Measurements from ENCODE around the gene RNF175.

RNF175 gene

DNA sequence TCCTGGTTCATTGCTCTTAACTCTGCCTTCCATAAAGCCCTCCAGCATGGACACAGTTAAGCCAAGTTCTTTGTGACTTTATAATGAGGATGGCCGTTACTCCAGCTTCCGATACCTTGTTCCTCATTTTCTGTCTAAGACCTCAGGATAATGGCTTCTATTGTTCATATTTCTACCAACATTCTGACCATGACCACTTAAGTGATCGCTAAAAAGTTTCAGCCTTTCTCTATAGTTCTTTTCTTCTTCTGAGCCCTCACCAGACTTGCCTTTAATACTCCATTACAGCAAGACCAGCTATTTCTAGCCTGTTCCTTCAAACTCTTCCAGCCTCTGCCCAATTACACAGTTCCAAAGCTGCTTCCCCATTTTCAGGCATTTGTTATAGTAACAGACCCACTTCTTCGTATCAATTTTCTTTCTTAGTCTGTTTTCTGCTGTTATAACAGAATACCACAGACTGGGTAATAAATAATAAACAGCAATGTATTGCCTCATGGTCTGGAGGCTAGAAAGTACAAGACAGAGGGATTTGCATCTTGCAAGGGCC lies 12.3 kb downstream of the RNF175 start:
- Histone ChIP-seq H3K9ac (ENCODE audit: low read depth, low read length, poor library complexity, severe bottlenecking) (no peak overlapping the region), H4K20me1 (ENCODE audit: insufficient read depth, low read length, poor library complexity, severe bottlenecking) (no peaks in the 10 kb centered on the region), H3F3A (ENCODE audit: low read depth) (no peaks in the 10 kb centered on the region), H3K79me2 (ENCODE audit: insufficient read depth, low read length) (no peaks in the 10 kb centered on the region), H3K4me1 (ENCODE audit: insufficient read depth, low read length, poor library complexity, severe bottlenecking) (peaks cover 3% of the 10 kb centered on the region), H3K27me3 (ENCODE audit: insufficient read depth, low read length, poor library complexity, severe bottlenecking) (no peaks in the 10 kb centered on the region), H3K9me2 (replicated peaks; ENCODE audit: low read depth, low read length) (no peaks in the 10 kb centered on the region), H3K4me2 (ENCODE audit: low read depth, low read length, poor library complexity, severe bottlenecking) (no peak overlapping the region), H3K36me3 (ENCODE audit: insufficient read depth, low read length) (no peaks in the 10 kb centered on the region), H3K4me3 (ENCODE audit: low read length, poor library complexity, severe bottlenecking) (no peak overlapping the region), H2AFZ (ENCODE audit: low read length) (no peak overlapping the region), H3K9me3 (ENCODE audit: insufficient read depth, low read depth, low read length) (no peaks in the 10 kb centered on the region)
- TF ChIP-seq, protein P1, sequence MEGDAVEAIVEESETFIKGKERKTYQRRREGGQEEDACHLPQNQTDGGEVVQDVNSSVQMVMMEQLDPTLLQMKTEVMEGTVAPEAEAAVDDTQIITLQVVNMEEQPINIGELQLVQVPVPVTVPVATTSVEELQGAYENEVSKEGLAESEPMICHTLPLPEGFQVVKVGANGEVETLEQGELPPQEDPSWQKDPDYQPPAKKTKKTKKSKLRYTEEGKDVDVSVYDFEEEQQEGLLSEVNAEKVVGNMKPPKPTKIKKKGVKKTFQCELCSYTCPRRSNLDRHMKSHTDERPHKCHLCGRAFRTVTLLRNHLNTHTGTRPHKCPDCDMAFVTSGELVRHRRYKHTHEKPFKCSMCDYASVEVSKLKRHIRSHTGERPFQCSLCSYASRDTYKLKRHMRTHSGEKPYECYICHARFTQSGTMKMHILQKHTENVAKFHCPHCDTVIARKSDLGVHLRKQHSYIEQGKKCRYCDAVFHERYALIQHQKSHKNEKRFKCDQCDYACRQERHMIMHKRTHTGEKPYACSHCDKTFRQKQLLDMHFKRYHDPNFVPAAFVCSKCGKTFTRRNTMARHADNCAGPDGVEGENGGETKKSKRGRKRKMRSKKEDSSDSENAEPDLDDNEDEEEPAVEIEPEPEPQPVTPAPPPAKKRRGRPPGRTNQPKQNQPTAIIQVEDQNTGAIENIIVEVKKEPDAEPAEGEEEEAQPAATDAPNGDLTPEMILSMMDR (conservative IDR thresholded peaks at IDR 0.05; ENCODE audit: low read length) = no peak
- no peak for TF ChIP-seq EZH2phosphoT487 (IDR thresholded peaks at IDR 0.05; ENCODE audit: borderline replicate concordance)

DNA sequence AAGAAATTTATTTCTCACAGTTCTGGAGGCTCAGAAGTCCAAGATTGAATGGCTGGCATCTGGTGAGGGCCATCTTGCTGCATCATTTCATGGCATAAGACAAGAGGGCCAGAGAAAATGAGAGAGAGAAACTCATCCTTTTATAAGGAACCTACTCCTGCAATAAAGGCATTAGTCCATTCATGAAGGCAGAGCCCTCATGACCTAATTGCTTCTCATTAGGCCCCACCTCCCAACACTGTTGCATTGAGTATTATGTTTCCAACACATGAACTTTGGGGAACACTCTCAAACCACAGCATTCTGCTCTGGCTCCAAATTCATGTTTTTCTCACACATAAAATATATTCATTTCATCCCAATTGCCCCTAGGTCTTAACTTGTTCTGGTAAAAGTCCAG lies 14.2 kb downstream of the RNF175 start:
- H3K36me3 ChIP-seq (ENCODE audit: insufficient read depth, low read length) = no peaks in the 10 kb centered on the region
- no peak overlapping the region for H3K4me3 ChIP-seq (ENCODE audit: low read length, poor library complexity, severe bottlenecking)
- no peaks in the 10 kb centered on the region for H3K9me2 ChIP-seq (replicated peaks; ENCODE audit: low read depth, low read length)
- H4K20me1 ChIP-seq (ENCODE audit: insufficient read depth, low read length, poor library complexity, severe bottlenecking) = no peaks in the 10 kb centered on the region
- no peak overlapping the region for H3K4me2 ChIP-seq (ENCODE audit: low read depth, low read length, poor library complexity, severe bottlenecking)
- no peaks in the 10 kb centered on the region for H3K79me2 ChIP-seq (ENCODE audit: insufficient read depth, low read length)
- H3F3A ChIP-seq (ENCODE audit: low read depth) = no peaks in the 10 kb centered on the region
- no peaks in the 10 kb centered on the region for H3K27me3 ChIP-seq (ENCODE audit: insufficient read depth, low read length, poor library complexity, severe bottlenecking)
- peaks cover 7% of the 10 kb centered on the region for H3K9me3 ChIP-seq (ENCODE audit: insufficient read depth, low read depth, low read length)
- H3K9ac ChIP-seq (ENCODE audit: low read depth, low read length, poor library complexity, severe bottlenecking) = no peak overlapping the region
- TF ChIP-seq EZH2phosphoT487 (IDR thresholded peaks at IDR 0.05; ENCODE audit: borderline replicate concordance) = no peak
- TF ChIP-seq, protein P1 (conservative IDR thresholded peaks at IDR 0.05; ENCODE audit: low read length) = no peak
- no peak overlapping the region for H2AFZ ChIP-seq (ENCODE audit: low read length)
- peaks cover 3% of the 10 kb centered on the region for H3K4me1 ChIP-seq (ENCODE audit: insufficient read depth, low read length, poor library complexity, severe bottlenecking)

DNA sequence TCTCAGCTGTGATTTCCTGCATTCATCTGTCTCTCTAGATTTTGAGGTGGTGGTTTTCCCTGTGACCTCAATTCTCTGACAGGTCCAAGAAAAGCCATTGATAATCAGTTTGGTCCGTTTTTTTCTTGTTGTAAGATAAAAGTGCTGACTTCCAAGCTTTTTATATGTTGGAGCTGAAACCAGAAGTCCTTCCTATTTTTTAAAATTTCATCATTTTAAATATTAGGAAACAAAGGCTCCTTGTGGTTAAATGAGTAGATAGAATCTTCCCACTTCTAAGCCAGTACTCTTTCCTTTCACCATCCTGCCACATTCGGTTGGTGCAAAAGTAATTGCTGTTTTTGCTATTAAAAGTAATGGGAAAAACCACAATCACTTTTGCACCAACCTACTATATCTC lies 18.3 kb downstream of the RNF175 start:
- H3K9me3 ChIP-seq (ENCODE audit: insufficient read depth, low read depth, low read length) = peaks cover 10% of the 10 kb centered on the region
- H3K4me2 ChIP-seq (ENCODE audit: low read depth, low read length, poor library complexity, severe bottlenecking) = no peak overlapping the region
- H3K79me2 ChIP-seq (ENCODE audit: insufficient read depth, low read length) = no peaks in the 10 kb centered on the region
- no peaks in the 10 kb centered on the region for H4K20me1 ChIP-seq (ENCODE audit: insufficient read depth, low read length, poor library complexity, severe bottlenecking)
- no peaks in the 10 kb centered on the region for H3F3A ChIP-seq (ENCODE audit: low read depth)
- H3K9me2 ChIP-seq (replicated peaks; ENCODE audit: low read depth, low read length) = no peaks in the 10 kb centered on the region
- no peak for TF ChIP-seq EZH2phosphoT487 (IDR thresholded peaks at IDR 0.05; ENCODE audit: borderline replicate concordance)
- TF ChIP-seq, protein P1 (conservative IDR thresholded peaks at IDR 0.05; ENCODE audit: low read length) = no peak
- H3K9ac ChIP-seq (ENCODE audit: low read depth, low read length, poor library complexity, severe bottlenecking) = no peak overlapping the region
- H3K4me1 ChIP-seq (ENCODE audit: insufficient read depth, low read length, poor library complexity, severe bottlenecking) = no peaks in the 10 kb centered on the region
- no peak overlapping the region for H3K4me3 ChIP-seq (ENCODE audit: low read length, poor library complexity, severe bottlenecking)
- no peaks in the 10 kb centered on the region for H3K27me3 ChIP-seq (ENCODE audit: insufficient read depth, low read length, poor library complexity, severe bottlenecking)
- H2AFZ ChIP-seq (ENCODE audit: low read length) = no peak overlapping the region
- H3K36me3 ChIP-seq (ENCODE audit: insufficient read depth, low read length) = no peaks in the 10 kb centered on the region
